ENCODE results near the gene MYBPH. TPM values are rescaled to one million over a fixed set of nuclear protein-coding genes. Genes with fewer than 3 reads are reported as not detected.
A peak's percentile ranks its signal among the peaks of the same experiment; 100 is the strongest.

Gene MYBPH
- total and polyA plus RNA-seq, 10 donors = 0.09 to 2.7 (median 0.32) TPM; not detected in 3

DNA sequence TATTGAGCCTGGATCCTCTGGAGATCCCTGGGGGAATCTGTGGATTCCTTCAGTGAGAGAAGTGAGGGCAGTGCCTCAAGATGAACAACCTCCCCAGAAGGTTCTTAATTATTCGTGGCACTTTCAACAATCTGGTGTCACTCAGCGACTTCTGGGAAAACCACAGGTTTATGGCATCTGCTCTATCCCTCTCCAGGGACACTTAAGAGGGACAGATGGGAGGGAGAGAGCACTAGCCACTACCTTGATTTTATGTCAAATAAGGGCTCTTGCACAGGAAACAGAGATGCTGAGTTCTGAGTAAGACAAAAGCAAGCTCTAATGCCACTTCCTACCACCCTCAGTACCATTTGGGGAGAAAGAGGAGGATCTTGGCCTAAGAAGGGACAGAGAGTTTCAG, 32.1 kb upstream of the MYBPH start:
- peaks cover 0 to 2% (median 0%) of the 10 kb centered on the region in 7 donors for H3K27me3 ChIP-seq (replicated peaks in 1 of 7)
- H3K36me3 ChIP-seq = no peaks in the 10 kb centered on the region
- no peak for DNase-seq
- H3K27ac ChIP-seq = no peak overlapping the region
- WGBS, 5 donors = 55 to 75% (median 64%) methylated on average over 2 of the region's 2 CpGs
- H3K4me3 ChIP-seq = no peak overlapping the region
- intact Hi-C loops (cut with DNase I; ENCODE audit: low total_unique reads) = no loop called here
- no peaks in the 10 kb centered on the region for H3K9me3 ChIP-seq
- peaks cover 0 to 6% (median 4%) of the 10 kb centered on the region in 6 donors for H3K4me1 ChIP-seq
- TF ChIP-seq POLR2A (IDR thresholded peaks at IDR 0.05) (no peak), POLR2AphosphoS5 (IDR thresholded peaks at IDR 0.05) (no peak)
- TF ChIP-seq, protein P1, sequence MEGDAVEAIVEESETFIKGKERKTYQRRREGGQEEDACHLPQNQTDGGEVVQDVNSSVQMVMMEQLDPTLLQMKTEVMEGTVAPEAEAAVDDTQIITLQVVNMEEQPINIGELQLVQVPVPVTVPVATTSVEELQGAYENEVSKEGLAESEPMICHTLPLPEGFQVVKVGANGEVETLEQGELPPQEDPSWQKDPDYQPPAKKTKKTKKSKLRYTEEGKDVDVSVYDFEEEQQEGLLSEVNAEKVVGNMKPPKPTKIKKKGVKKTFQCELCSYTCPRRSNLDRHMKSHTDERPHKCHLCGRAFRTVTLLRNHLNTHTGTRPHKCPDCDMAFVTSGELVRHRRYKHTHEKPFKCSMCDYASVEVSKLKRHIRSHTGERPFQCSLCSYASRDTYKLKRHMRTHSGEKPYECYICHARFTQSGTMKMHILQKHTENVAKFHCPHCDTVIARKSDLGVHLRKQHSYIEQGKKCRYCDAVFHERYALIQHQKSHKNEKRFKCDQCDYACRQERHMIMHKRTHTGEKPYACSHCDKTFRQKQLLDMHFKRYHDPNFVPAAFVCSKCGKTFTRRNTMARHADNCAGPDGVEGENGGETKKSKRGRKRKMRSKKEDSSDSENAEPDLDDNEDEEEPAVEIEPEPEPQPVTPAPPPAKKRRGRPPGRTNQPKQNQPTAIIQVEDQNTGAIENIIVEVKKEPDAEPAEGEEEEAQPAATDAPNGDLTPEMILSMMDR (IDR thresholded peaks at IDR 0.05 in 8 of 11, conservative IDR thresholded peaks at IDR 0.05 in 3 of 11) = no peak

DNA sequence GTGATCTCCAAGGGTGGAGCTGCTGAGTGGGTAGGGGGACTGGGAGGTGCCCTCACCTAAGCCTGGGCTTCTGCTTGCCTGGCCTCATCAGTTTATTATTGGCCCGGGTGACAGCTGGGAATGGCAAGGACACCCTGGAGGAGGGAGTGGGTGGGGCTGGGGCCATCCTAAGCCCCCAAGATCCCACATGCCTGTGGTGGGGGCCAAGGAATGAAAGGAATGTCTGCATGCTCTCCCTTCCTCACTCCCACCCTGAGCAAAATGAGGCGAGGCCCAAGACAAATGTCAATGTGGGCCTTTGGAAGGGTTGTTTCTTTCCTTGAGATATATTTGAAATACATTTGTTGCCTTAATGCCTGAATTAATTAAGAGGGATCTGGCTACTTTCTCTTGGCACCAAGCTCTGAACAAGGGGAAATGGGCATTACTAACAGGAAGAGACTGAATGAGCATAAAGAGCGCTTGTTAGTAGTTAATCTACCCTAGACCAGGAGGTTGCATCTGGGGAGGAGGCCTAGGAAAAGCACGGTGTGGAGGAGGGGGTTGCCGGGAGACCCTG, 30.6 kb upstream of the MYBPH start:
- Histone ChIP-seq H3K27me3 (replicated peaks in 1 of 7) (peaks cover 0 to 6% (median 0%) of the 10 kb centered on the region in 7 donors), H3K9me3 (no peaks in the 10 kb centered on the region), H3K27ac (no peak overlapping the region), H3K36me3 (no peaks in the 10 kb centered on the region), H3K4me1 (peaks cover 0 to 20% (median 9%) of the 10 kb centered on the region in 6 donors), H3K4me3 (no peak overlapping the region)
- TF ChIP-seq, protein P1 (IDR thresholded peaks at IDR 0.05 in 8 of 11, conservative IDR thresholded peaks at IDR 0.05 in 3 of 11) = no peak
- TF ChIP-seq POLR2A (IDR thresholded peaks at IDR 0.05) (no peak), POLR2AphosphoS5 (IDR thresholded peaks at IDR 0.05) (no peak)
- no peak for DNase-seq
- intact Hi-C loops (cut with DNase I; ENCODE audit: low total_unique reads) = no loop called here
- 66 to 86% (median 77%) methylated on average over 5 of the region's 5 CpGs for WGBS, 5 donors

DNA sequence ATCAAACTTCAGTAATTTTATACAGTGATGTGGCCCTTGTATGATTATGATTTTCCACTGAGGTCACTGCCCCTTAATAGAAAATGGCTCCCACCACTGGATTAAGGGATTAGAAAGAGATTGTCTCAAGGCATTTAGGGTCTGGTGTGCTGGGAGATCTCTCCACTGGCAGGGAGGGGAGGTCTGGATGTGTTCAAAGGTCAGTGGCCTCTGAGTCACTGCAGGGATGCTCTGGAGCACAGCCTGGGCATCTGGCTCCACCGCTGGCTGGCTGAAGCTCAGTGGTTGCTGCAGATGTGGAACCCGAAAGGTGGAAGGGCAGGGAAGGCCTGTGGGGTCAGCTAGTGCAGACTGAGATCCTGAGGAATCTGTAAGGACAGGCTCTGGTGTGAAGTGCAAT, 29.1 kb upstream of the MYBPH start:
- Histone ChIP-seq H3K36me3 (no peaks in the 10 kb centered on the region), H3K4me1 (peaks cover 0 to 33% (median 16%) of the 10 kb centered on the region in 6 donors), H3K27ac (no peak overlapping the region), H3K4me3 (no peak overlapping the region), H3K27me3 (replicated peaks in 1 of 7) (peaks cover 0 to 6% (median 0%) of the 10 kb centered on the region in 7 donors), H3K9me3 (no peaks in the 10 kb centered on the region)
- whole genome bisulfite sequencing, 5 donors = 66 to 95% (median 74%) methylated on average over 2 of the region's 2 CpGs
- TF ChIP-seq POLR2AphosphoS5 (IDR thresholded peaks at IDR 0.05) = no peak
- no peak for TF ChIP-seq POLR2A (IDR thresholded peaks at IDR 0.05)
- TF ChIP-seq, protein P1 (IDR thresholded peaks at IDR 0.05 in 8 of 11, conservative IDR thresholded peaks at IDR 0.05 in 3 of 11) = no peak
- intact Hi-C loops (cut with DNase I; ENCODE audit: low total_unique reads) = no loop called here
- DNase-seq = no peak

DNA sequence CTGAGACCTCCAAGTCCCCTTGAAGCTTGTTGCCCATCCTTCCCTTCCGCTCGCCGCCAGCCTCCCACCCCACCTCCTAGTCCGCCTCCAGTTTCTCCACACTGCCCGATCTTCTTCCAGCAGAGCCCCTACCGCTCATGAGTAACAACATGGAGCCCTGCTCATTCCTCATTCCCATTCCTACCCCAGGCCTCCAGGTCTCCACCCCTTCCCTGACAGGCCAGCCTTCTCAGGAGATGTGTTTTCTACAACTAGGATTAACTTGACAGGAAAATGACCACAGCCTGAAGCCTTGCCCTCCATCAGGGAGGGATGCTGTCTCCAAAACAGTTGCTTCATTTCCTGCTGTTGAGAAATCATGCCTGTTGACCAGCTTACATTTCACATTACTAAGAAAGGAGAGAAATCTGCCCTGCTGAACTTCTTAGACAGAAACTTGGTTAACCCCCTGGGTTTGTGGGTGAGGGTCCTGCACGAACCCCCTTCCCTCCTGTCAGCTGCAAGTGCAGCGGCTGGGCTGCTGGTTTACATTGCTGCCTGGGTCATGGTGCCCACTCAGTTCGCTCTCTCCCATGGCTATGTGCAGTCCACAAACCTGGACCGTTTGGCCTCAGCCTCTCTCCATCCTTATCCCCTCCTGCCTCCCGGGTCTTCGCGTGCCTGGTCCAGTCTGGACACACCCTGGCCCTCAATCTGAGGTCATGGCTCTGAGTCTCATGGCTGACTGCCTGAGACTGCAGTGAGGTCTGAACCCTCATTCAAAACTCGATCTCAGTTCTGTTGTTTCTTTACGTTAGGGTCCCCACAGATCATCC, 27.0 kb upstream of the MYBPH start:
- Histone ChIP-seq H3K27ac (peak overlapping the region in 7 of 8 donors; percentile 61 to 86 (median 74)), H3K4me1 (peaks cover 0 to 38% (median 18%) of the 10 kb centered on the region in 6 donors), H3K36me3 (no peaks in the 10 kb centered on the region), H3K27me3 (replicated peaks in 1 of 7) (peaks cover 0 to 11% (median 0%) of the 10 kb centered on the region in 7 donors), H3K4me3 (peak overlapping the region in 1 of 8 donors; percentile 26), H3K9me3 (no peaks in the 10 kb centered on the region)
- no peak for DNase-seq
- intact Hi-C loops (cut with DNase I; ENCODE audit: low total_unique reads) = no loop called here
- 59 to 84% (median 74%) methylated on average over 15 of the region's 15 CpGs for WGBS, 5 donors
- TF ChIP-seq POLR2A (IDR thresholded peaks at IDR 0.05) (no peak), POLR2AphosphoS5 (IDR thresholded peaks at IDR 0.05) (peak in 2 of 3 donors; percentile 34 to 64)
